HG03060 (cell line): ENCODE results near the gene BIN1.

Experiments
- ATAC-seq: cut with Tn5 transposase; IDR thresholded peaks from one replicate; pipeline ENCODE4 v1.9.1; 2021; ENCODE audit warnings: low read depth, moderate number of reproducible peaks; ENCODE audit not compliant: unreplicated experiment

BIN1 gene

DNA sequence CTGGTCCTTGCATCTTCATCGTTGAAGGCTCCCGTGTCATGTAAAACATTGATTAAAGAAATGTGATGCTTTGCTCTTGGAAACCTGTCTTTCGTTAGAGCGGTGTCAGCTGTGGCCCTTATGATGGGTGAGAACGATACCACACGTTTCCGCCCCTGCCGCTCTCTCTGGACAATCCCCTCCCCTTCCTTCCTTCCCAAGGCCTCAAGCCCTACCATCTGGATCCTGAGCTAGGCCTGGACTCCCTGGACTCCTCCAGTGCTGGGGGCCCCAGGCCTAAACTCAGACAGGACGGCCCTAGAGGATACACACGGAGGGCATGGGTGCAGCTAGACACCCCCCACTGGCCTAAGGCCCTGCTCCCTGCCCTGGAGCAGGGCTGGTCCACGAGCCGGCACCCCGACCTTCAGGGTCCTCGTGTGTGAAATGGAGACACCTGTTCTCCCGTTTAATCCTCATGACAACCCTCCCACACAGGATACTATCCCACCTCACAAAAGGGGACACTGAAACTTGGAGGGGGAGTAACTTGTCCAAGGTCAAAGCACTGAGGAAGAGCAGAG is 13.2 kb downstream of the BIN1 start:
- ATAC-seq = no peak

DNA sequence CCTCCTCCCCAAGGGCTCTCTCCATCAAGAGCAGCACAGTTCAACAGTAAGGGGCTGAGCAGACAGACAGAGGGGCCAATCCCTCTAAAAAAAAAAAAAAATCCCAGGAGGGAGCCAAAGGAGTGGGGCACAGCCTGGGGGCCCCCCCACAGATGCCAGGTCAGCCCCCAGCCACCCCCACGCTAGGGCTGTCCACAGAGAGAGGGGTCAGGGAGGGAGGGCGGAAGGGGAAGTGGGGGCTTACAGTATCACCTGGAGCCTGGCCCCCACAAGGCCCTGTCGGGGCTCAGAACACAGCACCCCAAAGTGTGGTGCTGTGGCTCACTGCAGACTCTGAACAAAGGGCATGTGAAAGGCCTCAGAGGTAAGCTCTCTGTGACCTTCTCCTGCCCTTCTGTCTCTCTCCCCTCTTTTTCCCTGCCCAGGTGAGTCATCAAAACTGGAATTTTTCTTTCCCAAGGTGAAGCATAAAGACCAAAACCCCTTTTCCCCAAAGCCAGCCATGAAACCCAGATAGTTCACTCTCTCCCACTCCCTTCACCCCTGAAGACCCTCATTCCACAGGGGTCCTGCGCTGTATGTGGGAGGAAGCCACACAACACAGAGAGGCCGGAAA is 13.9 kb downstream of the BIN1 start:
- no peak for ATAC-seq

DNA sequence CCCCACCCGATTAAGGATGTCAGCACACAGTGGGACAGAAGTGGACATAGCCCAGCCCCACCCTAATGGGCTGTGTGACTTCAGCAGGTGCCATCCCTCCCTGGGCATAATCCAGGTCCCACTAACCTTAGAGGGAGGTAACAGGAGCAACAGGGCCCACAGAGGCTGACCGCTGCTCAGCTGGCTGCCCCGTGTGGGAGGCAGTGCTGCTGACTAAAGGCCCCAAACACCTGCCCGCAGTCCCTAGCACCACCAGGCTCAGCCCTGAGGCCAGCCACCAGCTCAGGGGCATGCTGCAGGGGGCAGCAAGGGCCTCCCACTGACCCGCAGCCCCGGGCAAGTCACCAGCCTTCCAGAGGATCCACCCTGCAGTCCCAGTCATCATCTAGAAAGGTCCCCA is 14.6 kb downstream of the BIN1 start:
- no peak for ATAC-seq

DNA sequence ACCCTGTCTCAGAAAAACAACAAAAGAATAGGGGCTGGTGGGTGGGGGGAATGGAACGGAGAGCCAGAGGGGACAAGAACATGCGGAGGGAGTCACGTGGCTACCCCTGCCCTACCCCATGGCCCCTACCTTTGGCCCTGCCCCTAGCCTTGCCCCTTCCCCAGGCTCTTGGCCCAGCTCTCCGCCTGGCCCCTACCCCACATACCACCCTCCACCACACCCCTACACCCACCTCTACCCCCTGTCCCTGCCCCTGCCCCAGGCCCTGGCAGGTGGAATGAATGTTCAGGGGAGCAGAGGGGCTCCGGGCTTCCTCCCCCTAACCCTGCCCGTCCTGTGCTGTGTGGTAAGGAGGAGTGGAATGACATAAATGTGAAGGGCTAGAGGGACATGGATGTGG is 15.1 kb downstream of the BIN1 start:
- ATAC-seq = no peak

DNA sequence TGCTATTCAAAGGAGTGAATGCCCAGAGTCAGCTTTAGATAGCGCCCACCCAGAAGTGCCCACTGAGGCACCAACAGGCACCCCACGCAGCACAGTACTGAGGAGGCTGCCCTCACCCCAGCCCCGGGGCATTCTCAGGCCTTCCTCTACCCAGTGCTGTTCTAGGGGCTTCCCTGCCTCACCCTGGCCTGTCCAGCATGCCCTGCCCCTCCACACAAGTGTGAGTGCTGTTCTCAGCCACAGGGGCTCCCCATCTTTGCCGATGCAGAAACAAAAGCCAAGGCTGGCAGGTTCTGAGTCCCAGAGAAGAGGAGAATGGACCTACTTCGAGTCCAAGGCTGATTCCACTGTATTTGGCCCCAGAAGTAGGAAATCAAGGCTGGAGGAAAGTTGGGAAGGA is 15.8 kb downstream of the BIN1 start:
- no peak for ATAC-seq

DNA sequence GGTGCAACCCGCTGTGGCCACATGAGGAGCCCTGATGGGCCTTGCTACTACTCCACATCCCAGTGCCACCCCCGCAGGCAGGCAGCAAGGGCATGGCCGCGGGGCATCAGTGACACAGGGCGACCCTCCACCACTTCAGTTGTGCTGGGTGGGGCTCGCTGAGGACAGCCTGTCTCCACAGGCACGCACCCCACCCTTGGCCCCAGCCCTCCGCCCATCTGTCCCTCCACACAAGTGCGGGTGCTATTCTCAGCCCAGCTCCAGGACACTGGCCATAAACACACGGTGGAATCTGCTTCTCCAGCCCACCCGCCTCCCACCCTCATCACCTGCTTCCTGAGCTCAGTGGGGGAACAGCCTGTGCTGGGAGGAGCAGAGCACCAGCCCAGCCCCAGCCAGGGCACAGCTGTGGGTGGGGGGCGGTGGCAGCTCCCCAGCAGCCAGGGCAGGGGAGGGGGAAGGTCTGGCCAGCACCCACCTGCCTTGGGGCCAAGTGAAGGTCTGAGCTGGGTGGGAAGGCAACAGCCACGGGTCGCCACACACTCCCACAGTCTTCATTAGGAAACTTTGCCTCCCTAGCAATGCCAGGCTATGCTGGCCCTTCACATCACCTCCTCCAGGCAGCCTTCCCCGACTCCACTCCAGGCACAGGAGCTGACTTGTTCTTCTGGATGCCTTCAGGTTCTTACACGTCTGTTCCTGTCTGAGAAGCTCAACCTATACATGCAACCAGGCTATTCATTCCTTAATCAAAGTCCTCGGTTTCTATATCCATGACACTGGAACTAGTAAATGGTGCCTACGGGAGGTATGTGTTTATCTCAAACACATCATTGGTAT is 16.5 kb downstream of the BIN1 start:
- no peak for ATAC-seq

DNA sequence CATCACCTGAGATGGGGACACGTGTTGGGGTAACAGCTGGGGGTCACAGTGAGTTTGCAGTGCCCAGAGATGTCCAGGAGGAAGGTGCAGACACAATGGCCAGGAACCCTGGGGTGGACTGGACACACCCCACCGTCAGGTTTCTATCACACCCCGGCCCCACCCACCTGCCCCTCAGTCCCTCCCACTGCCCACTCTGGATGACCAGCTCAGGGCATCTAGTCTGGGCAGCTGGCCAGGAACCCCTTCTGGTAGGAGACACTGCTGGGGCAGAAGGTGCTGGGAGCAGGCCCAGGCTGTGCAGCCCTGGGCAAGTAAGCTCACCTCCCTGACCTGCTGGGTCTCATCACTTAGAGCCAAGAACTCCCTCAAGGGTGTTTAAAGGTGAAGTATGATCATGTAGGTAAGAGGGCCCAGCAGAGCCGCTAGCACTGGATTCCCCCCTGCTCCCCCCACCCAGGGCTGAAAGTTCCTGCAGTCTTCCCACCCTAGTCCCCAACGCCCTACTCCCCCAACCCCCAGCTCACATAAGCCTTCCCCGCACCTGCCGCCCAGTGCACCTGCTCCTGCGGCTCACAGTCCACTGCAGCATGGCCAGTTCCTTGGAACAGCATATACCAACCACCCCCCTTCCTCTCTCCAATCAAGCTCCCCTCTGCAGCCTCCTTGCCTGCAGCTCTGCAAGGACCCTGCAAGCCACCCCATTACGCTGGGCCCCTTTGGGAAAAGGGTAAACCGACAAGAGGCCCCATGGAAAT is 17.3 kb downstream of the BIN1 start:
- ATAC-seq = no peak

DNA sequence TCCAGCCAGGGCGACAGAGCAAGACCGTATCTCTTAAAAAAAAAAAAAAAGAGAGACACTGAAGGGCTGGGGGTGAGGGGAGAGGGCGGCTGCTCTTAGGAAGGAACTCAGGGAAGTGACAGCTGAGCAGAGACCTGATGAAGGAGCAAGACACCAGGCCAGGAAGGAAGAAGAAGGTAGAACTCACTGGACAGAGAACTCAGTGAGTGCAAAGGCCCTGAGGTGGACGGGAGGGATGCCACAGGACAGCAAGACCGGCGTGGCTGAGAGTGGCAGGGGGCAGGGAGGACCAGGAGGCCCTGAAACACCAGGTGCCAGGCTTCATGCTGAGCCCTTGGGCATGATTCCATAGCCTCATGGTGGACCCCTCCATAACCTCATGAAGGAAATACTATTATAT is 18.2 kb downstream of the BIN1 start:
- no peak for ATAC-seq

DNA sequence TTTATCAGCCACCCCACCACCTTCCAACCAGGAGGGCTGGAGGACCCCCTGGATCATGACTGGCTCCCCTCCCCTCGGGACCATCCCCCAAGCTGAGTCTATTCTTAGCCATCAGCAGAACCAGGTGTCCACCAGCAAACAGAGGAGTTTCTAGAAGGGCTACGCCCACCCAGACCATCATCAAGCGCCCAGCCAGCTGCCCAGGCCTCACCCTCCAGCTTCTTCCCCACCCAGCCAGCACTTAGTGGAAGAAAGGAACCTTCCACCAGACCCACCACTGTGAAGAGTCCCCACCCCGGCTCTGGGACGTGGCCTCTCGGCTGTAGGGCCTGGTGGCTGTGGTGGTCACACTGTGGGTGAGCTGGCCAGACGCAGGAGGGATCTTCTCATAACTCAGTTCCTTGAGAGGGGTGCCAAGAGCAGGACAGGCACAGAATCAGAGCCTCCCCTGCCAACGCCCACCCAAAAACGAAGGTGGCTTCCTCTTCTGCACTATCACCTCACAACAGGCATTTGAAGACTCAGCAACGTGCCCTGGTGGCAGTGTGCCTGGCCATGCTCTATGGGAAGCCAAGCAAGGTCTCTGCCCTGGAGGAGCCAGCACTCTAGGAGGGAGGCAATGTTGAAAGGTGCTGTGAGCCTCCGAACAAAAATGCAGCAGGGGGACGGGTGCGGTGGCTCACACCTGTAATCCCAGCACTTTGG is 19.0 kb downstream of the BIN1 start:
- ATAC-seq = no peak

DNA sequence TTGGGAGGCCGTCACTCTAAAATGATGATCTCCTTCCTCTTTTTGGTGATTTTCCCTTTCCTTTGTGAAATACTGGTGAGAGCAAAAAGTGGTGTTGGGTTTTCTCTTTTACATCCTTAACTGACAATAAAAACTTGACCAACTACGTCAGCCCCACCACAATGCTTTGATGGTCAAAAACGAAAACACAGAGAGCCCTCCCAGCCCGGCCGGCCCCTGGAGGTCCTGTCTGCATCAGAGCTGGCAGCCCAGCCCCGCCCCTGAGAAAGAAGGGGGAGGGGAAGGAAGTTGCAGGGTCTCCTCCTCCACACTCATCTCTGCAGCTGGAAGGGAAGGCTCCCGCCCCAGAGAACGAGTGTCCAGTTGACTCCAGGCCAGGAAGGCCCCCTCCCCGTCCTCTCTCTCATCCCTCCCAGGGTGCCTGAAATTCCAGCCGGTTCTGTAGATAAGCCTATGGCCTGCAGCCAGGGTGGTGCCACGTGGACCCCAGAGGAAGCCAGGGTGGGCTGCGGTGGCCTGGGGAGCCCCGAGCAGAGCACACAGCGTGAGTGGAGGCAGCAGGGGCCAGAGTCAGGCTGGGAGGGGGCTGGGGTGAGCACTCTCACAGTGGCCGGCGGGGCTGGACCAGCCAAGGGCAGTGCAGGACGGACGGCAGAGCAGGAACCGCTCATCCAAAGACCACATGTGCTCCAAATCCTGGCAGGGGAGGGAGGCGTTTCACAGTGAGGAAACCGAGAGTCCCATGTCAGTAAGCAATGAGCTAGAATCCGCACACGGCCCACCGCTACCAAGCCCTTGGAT is 19.8 kb downstream of the BIN1 start:
- peak; percentile 49 for ATAC-seq

DNA sequence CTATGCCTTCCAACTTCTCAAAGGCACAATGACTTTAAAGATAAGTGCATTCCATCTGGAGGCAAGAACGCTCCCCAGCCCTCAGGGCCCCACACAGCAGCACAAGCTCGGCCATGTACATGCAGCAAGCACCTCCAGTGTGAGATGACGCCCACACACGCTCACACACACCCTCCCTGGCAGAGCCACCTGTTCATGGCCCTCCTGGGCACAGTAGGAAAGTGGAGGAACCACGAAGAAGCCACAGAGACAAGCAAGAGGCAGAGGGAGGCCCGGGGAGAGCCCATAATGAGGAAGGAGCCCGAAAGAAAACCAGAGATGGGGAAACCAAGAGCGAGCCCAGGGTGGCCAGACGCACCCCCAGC is 21.7 kb downstream of the BIN1 start:
- no peak for ATAC-seq

DNA sequence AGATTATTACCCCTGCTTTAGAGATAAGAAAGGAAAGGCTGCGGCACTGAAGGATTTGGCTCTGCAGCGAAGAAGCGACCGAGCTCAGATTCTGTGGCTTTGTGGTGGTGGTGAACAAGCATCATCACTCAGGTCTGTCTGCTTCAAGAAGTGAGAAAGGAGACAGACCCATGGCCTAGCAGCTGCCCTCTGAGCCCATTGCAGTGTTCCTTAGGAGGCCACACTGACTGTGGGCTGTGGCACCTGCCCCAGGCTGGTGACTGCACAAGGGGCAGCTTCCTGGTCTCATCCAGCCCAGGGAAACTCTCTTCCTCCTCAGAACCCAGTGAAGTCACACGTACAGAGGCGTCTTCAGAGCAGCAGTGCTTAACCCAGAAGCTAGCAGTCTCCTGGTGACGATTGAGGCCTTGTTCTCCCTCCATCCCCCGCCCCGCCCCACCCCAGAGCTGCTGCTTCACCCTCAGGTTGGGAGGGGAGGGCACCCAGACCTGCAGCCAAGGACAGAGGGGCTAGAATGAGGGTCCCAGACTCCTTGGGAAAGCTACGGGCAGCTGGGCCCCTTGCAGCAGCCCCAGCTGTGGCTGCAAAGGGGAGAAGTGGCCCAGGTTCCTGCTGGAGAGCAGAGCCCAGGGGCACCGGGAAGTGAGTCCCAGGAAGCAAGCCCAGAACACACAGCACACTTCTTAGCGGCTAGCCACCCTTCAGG is 22.2 kb downstream of the BIN1 start:
- no peak for ATAC-seq

DNA sequence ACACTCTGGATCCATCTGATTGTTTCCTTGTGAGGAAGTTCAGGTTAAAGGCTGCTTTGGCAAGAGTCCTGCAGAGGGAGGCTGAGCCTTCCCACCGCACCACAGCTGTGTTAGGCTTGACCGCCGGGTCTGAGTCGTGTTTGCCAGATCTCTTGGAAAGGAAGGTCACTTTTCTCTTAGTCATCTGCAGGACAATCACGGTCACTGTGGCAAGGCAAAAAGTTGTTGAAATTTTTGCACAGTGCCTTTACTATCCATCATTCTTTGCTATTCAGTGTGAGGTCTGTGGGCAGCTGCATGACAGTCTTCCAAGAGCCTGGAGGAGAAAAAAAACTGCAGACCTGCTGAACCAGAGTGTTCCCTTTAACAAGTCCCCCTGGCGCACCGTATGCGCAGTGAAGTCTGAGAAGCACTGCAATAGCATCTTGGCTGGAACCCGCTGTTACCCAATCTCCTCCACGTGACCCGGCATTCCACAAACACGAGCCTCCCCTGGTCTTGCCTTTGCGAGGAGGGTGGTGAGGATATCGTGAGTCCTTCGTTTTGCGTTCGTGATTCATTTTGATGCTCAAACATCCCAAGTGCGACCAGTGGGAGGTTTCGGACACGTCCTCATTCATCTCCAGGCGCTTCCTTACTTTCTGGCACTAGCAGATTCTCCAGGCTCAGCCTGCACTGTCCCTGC is 23.0 kb downstream of the BIN1 start:
- ATAC-seq = no peak

DNA sequence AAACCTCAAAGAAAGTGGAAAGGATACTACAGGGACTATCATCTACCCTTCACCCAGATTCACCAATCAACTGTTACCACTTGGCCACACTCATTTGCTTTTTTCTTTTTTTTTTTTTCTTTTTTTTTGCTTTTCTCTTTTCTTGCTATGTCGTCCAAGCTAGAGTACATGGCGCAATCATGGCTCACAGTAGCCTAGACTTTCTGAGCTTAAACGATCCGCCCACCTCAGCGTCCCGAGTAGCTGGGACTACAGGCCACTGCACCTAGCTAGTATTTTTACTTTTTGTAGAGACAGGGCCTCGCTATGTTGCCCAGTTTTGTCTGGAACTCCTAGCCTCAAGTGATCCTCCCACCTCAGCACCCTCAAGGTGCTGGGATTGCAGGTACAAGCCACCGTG is 24.0 kb downstream of the BIN1 start:
- ATAC-seq = no peak

DNA sequence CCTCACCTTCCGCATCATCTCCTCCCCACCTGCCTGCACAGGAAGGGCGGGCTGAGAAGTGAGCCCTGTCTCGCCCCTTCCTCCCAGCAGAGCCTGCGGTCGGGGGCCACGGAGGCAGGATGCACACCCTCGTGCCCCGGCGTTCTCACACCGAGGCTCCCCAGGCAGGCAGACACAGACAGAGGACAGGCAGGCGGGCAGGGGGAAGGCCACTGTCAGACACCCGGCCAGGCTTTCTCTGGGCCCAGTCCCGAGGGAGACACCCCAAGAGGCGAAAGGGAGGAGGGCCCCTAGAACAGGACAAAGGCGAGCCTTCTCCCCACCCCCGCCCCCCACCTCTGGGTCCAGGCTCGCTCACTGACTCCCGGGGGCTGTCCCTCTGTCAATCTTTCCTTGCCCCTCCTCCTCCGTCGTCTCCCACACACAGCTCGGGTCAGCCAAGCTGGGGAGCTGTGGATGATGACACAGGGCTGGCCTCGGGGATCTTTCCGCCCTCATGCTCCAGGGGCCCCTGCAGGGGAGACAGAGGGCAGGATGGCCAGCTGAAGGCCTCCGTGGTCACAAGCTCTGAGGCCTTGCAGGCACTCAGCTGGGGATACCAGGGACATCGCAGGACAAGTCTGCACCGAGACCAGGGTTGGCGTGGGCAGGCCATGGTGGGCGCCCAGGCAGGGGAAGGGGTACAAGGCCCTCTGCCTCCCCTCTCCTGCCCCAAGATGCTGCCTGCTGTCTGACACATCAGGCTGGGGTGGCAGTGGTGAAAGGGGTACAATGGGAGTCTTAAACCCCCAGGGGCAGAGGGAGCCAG is 24.9 kb downstream of the BIN1 start:
- no peak for ATAC-seq

DNA sequence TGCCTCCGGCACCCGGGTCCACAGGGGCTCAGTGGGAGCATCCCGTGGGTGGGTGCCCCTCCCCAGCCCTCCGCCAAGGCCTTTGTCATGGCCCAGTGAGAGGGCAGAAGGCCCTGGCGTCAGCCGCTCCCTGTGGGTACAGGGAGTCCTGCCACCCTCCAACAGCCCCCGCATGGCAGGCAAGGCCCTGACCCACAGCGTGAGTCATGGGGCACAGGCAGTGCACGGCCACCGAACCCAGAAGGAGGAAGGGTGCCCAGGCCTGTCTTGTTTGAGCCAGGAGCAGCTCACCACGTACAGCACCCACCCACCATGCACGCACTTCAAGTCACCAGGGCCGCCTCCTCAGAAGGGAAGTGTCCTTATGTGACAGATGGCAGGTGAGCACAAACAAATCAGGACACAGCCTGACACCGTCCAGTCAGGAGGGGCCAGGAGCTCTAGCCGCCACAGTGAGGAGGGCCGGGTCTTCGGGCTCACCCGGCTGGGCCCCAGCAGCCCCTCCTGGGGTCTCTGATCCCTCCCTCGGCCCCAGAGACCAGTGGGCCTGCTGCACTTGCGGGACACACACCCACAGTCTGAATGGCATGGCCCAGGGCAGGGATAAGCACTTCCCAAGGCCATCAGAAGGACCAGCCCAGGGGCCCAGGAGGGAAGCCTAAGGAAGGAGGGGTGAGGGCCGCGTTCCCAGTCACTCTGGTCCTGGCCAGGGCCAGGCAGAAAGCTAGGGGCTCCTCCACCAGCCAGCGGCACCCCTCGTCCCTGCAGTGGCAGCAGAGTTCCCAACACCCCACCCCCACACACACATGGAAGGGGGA is 25.8 kb downstream of the BIN1 start:
- ATAC-seq = no peak
